Testis (tissue), 2 donors: ENCODE data around the gene MCHR2.

Experiments used
- POLR2A ChIP-seq: fragments of 450-650 bp; IDR thresholded peaks from one replicate; pipeline ENCODE4 v1.6.1; 2017; ENCODE audit warnings: antibody characterized with exemption, mild to moderate bottlenecking, moderate library complexity
- TF ChIP-seq, protein P1 (sequence below), 3 experiments: fragments of 450-650 bp in 2 of 3; fragments of 200-600 bp in 1 of 3; sonication (generic) in 1 of 3; IDR thresholded peaks; one replicate each; pipeline ENCODE4 v1.5.1; 2016 to 2019; ENCODE audit warnings: antibody characterized with exemption in 3 of 3, mild to moderate bottlenecking in 2 of 3, moderate library complexity in 1 of 3

DNA sequence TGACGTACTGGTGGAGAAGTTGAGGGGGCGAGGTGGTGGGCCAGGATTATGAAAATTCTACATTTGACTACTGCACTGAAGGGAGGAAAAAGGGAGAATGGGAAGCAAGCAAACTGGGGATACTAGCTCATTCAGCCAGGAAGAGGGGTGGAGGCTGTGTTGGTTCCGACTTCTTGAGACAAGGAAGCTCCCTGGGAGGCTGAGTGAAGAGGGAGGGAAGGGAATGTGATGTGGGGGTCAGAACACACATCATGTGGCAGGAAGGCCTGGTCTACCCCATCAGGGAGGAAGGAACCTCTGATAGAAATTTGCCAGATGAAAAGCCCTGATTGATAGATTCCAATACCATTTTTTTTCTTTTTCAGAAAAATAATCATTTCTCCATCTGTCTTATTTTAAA, 28.8 kb upstream of the MCHR2 start:
- TF ChIP-seq, protein P1, sequence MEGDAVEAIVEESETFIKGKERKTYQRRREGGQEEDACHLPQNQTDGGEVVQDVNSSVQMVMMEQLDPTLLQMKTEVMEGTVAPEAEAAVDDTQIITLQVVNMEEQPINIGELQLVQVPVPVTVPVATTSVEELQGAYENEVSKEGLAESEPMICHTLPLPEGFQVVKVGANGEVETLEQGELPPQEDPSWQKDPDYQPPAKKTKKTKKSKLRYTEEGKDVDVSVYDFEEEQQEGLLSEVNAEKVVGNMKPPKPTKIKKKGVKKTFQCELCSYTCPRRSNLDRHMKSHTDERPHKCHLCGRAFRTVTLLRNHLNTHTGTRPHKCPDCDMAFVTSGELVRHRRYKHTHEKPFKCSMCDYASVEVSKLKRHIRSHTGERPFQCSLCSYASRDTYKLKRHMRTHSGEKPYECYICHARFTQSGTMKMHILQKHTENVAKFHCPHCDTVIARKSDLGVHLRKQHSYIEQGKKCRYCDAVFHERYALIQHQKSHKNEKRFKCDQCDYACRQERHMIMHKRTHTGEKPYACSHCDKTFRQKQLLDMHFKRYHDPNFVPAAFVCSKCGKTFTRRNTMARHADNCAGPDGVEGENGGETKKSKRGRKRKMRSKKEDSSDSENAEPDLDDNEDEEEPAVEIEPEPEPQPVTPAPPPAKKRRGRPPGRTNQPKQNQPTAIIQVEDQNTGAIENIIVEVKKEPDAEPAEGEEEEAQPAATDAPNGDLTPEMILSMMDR (IDR thresholded peaks at IDR 0.05), result no peak
- no peak for TF ChIP-seq POLR2A
